SK-N-SH treated with all-trans-retinoic acid at 6 μM for 48 hours (cell line): ENCODE data around the gene YARS2.

ENCODE experiments used
- ATAC-seq: fragments of 200-7000 bp; cut with Tn5 transposase; 3 replicates; pipeline ENCODE4 v1.9.1; 2020; ENCODE audit warnings: mild to moderate bottlenecking, moderate library complexity
- BACH2 ChIP-seq: fragments of 250-450 bp; sonication (Bioruptor Pico); IDR thresholded peaks from 2 replicates; pipeline ENCODE4 v1.9.0; 2021; ENCODE audit warnings: mild to moderate bottlenecking, borderline replicate concordance
- CREB5 ChIP-seq: fragments of 250-450 bp; sonication (Bioruptor Pico); IDR thresholded peaks from 2 replicates; pipeline ENCODE4 v1.5.1; 2020; ENCODE audit warnings: low read depth, mild to moderate bottlenecking, moderate library complexity
- CSDC2 ChIP-seq: fragments of 250-450 bp; sonication (Bioruptor Pico); IDR thresholded peaks from 2 replicates; pipeline ENCODE4 v1.5.0; 2020; ENCODE audit warnings: mild to moderate bottlenecking, moderate library complexity
- ESRRG ChIP-seq: fragments of 250-450 bp; sonication (Bioruptor Pico); IDR thresholded peaks from 2 replicates; pipeline ENCODE4 v1.6.1; 2021; ENCODE audit warnings: mild to moderate bottlenecking
- GLIS3 ChIP-seq: fragments of 250-450 bp; sonication (Bioruptor Pico); IDR thresholded peaks from 2 replicates; pipeline ENCODE4 v1.5.0; 2020; ENCODE audit warnings: mild to moderate bottlenecking, moderate library complexity
- OSR1 ChIP-seq: fragments of 250-450 bp; sonication (Bioruptor Pico); IDR thresholded peaks from 2 replicates; pipeline ENCODE4 v1.8.0; 2022; ENCODE audit warnings: moderate library complexity, mild to moderate bottlenecking, inconsistent platforms
- POU6F1 ChIP-seq: fragments of 250-450 bp; sonication (Bioruptor Pico); IDR thresholded peaks from 2 replicates; pipeline ENCODE4 v1.8.0; 2021; ENCODE audit warnings: low read depth, mild to moderate bottlenecking, moderate library complexity, borderline replicate concordance
- PPARA ChIP-seq: fragments of 250-450 bp; sonication (Bioruptor Pico); IDR thresholded peaks from 2 replicates; pipeline ENCODE4 v1.5.0; 2020; ENCODE audit warnings: mild to moderate bottlenecking, borderline replicate concordance
- TCF4 ChIP-seq: fragments of 250-450 bp; sonication (Bioruptor Pico); IDR thresholded peaks from 2 replicates; pipeline ENCODE4 v1.8.0; 2021; ENCODE audit warnings: mild to moderate bottlenecking, moderate library complexity, borderline replicate concordance
- TOX ChIP-seq: fragments of 250-450 bp; sonication (Bioruptor Pico); IDR thresholded peaks from 2 replicates; pipeline ENCODE4 v1.8.0; 2021; ENCODE audit warnings: mild to moderate bottlenecking, moderate library complexity, borderline replicate concordance
- TSHZ2 ChIP-seq: fragments of 250-450 bp; sonication (Bioruptor Pico); IDR thresholded peaks from 2 replicates; pipeline ENCODE4 v1.5.0; 2020; ENCODE audit warnings: mild to moderate bottlenecking, moderate library complexity
- ZC3H10 ChIP-seq: fragments of 250-450 bp; sonication (Bioruptor Pico); IDR thresholded peaks from 2 replicates; pipeline ENCODE4 v1.5.1; 2021; ENCODE audit warnings: mild to moderate bottlenecking, moderate library complexity
- ZFP3 ChIP-seq: fragments of 250-450 bp; sonication (Bioruptor Pico); IDR thresholded peaks from 2 replicates; pipeline ENCODE4 v1.5.0; 2020; ENCODE audit warnings: mild to moderate bottlenecking, moderate library complexity
- ZNF565 ChIP-seq: fragments of 450-650 bp; formaldehyde crosslinking; conservative IDR thresholded peaks from 2 replicates; pipeline ENCODE4 v1.5.0; 2020; ENCODE audit warnings: low read depth, mild to moderate bottlenecking, moderate library complexity
- ZNF70 ChIP-seq: fragments of 450-650 bp; formaldehyde crosslinking; IDR thresholded peaks from 2 replicates; pipeline ENCODE4 v1.5.0; 2020; ENCODE audit warnings: mild to moderate bottlenecking, moderate library complexity
- ZNF8 ChIP-seq: fragments of 450-650 bp; formaldehyde crosslinking; IDR thresholded peaks from 2 replicates; pipeline ENCODE4 v1.5.0; 2020; ENCODE audit warnings: mild to moderate bottlenecking, moderate library complexity
- TF ChIP-seq, protein P1 (sequence below): fragments of 250-450 bp; sonication (Bioruptor Pico); IDR thresholded peaks from 2 replicates; pipeline ENCODE4 v1.5.1; 2021; ENCODE audit warnings: mild to moderate bottlenecking, moderate library complexity
- TF ChIP-seq, protein P2 (sequence below): fragments of 250-450 bp; sonication (Bioruptor Pico); IDR thresholded peaks from 2 replicates; pipeline ENCODE4 v1.8.0; 2020; ENCODE audit warnings: mild to moderate bottlenecking, moderate library complexity, borderline replicate concordance

The YARS2 gene

DNA sequence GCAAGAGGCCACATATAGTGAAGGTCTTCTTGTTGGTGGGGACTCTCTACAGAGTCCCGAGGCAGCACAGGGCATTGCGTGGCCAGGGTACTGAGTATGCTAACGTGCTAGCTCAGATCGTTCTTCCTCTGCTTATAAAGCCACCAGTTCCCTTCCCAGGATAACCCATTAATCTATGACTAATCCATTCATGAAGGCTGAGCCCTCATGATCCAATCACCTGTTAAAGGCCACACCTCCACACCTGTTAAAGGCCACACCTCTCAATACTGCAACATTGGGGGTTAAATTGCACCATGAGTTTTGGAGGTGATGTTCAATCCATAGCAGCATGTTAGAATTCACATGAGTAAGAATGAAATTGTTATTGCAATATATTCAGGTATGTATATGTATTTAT is 12.8 kb upstream of the YARS2 start:
- TF ChIP-seq CSDC2 (CRISPR knock-in tag) (no peak), BACH2 (CRISPR knock-in tag) (no peak), ZC3H10 (no peak), OSR1 (CRISPR knock-in tag) (no peak), TCF4 (CRISPR knock-in tag) (no peak)
- no peak for ATAC-seq

GRCh38 chr12:32765906-32766305 is 10.2 kb upstream of the YARS2 start:
- ATAC-seq, result no peak
- no peak for TF ChIP-seq TSHZ2 (CRISPR knock-in tag)

DNA sequence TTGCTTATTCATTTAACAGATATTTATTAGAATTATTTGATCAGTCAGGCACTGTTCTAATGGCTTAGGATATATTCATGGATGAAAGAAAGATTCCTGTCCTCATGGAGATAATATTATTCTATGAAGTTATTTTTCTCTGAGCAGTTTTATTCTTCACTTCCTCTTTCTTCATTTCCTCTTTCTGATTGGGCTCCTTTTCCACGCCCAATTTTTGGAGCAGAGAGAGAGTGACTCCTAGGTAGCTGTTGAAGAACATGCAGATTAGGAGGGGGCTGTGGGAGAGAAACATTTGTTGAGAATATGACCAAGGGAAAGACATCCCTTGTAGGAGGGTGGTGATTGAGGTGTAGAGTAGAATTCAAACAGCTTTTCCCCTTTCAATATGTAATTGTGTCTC is 6.0 kb upstream of the YARS2 start:
- ATAC-seq, result no peak

More for the DNA sequence above, 6.0 kb upstream of the YARS2 start:
- TF ChIP-seq CSDC2 (CRISPR knock-in tag) (no peak), OSR1 (CRISPR knock-in tag) (no peak), GLIS3 (no peak), ZNF8 (CRISPR knock-in tag) (no peak), ESRRG (CRISPR knock-in tag) (no peak), ZNF565 (CRISPR knock-in tag) (no peak), POU6F1 (CRISPR knock-in tag) (no peak), ZNF70 (CRISPR knock-in tag) (no peak), CREB5 (CRISPR knock-in tag) (no peak), TCF4 (CRISPR knock-in tag) (no peak), TOX (CRISPR knock-in tag) (no peak), ZC3H10 (no peak), TSHZ2 (CRISPR knock-in tag) (no peak), PPARA (CRISPR knock-in tag) (no peak), BACH2 (CRISPR knock-in tag) (no peak), ZFP3 (CRISPR knock-in tag) (no peak)
- TF ChIP-seq, protein P1, sequence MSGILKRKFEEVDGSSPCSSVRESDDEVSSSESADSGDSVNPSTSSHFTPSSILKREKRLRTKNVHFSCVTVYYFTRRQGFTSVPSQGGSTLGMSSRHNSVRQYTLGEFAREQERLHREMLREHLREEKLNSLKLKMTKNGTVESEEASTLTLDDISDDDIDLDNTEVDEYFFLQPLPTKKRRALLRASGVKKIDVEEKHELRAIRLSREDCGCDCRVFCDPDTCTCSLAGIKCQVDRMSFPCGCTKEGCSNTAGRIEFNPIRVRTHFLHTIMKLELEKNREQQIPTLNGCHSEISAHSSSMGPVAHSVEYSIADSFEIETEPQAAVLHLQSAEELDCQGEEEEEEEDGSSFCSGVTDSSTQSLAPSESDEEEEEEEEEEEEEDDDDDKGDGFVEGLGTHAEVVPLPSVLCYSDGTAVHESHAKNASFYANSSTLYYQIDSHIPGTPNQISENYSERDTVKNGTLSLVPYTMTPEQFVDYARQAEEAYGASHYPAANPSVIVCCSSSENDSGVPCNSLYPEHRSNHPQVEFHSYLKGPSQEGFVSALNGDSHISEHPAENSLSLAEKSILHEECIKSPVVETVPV (CRISPR knock-in tag), result no peak
- TF ChIP-seq, protein P2, sequence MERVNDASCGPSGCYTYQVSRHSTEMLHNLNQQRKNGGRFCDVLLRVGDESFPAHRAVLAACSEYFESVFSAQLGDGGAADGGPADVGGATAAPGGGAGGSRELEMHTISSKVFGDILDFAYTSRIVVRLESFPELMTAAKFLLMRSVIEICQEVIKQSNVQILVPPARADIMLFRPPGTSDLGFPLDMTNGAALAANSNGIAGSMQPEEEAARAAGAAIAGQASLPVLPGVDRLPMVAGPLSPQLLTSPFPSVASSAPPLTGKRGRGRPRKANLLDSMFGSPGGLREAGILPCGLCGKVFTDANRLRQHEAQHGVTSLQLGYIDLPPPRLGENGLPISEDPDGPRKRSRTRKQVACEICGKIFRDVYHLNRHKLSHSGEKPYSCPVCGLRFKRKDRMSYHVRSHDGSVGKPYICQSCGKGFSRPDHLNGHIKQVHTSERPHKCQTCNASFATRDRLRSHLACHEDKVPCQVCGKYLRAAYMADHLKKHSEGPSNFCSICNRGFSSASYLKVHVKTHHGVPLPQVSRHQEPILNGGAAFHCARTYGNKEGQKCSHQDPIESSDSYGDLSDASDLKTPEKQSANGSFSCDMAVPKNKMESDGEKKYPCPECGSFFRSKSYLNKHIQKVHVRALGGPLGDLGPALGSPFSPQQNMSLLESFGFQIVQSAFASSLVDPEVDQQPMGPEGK (CRISPR knock-in tag), result no peak
- TF ChIP-seq, all 23 proteins: peak for 0
